Lung (tissue), 12 donors: ENCODE data around the gene LIMCH1. TPM values are rescaled to one million over a fixed set of nuclear protein-coding genes. Genes with fewer than 3 reads are reported as not detected.
A peak's percentile ranks its signal among the peaks of the same experiment; 100 is the strongest.
"Not testable (repeated sequence)": the region's sequence is repeated elsewhere in the genome, so short reads cannot be mapped to it uniquely, and the experiment has no call there.

Experiments used
- ATAC-seq: fragments of 200-7000 bp; cut with Tn5 transposase; one replicate; pipeline ENCODE4 v1.9.1; 2020; ENCODE audit warnings: moderate number of reproducible peaks; ENCODE audit not compliant: insufficient read depth, low FRiP score
- DNase-seq, 3 donors: peaks; one replicate each; pipeline ENCODE4 v3.0.0-alpha.2; 2013 to 2017
- H3K27ac ChIP-seq, 2 donors: one replicate each; pipeline ENCODE4 v1.5.1; 2013; ENCODE audit warnings: mild to moderate bottlenecking in 2 of 2, moderate library complexity in 2 of 2, control low read depth in 1 of 2, inconsistent platforms in 1 of 2, low read depth in 1 of 2, low read length in 1 of 2
- H3K27me3 ChIP-seq, 3 donors: one replicate each; pipeline ENCODE4 v1.5.1; 2013; ENCODE audit warnings: low read length in 2 of 3; ENCODE audit not compliant: control insufficient read depth in 3 of 3, insufficient read depth in 3 of 3
- H3K36me3 ChIP-seq, 4 donors: one replicate each; pipeline ENCODE4 v1.5.1; 2013; ENCODE audit warnings: low read length in 4 of 4, mild to moderate bottlenecking in 1 of 4, moderate library complexity in 1 of 4; ENCODE audit not compliant: control insufficient read depth in 4 of 4, insufficient read depth in 4 of 4
- H3K4me1 ChIP-seq, 5 donors: one replicate each; pipeline ENCODE4 v1.5.1; 2013; ENCODE audit warnings: low read length in 5 of 5, mild to moderate bottlenecking in 2 of 5, moderate library complexity in 1 of 5; ENCODE audit not compliant: control insufficient read depth in 5 of 5, insufficient read depth in 5 of 5
- H3K4me3 ChIP-seq: one replicate; pipeline ENCODE4 v1.5.1; 2013; ENCODE audit warnings: mild to moderate bottlenecking, control low read depth, moderate library complexity
- H3K9ac ChIP-seq, 2 donors: one replicate each; pipeline ENCODE4 v1.5.1; 2013; ENCODE audit warnings: low read length in 2 of 2, control low read depth in 1 of 2; ENCODE audit not compliant: insufficient read depth in 1 of 2
- H3K9me3 ChIP-seq, 4 donors: one replicate each; pipeline ENCODE4 v1.5.1; 2013; ENCODE audit warnings: low read length in 3 of 4, mild to moderate bottlenecking in 1 of 4, moderate library complexity in 1 of 4; ENCODE audit not compliant: control insufficient read depth in 4 of 4, insufficient read depth in 3 of 4
- WGBS, 2 donors: extraction: QIAGEN DNeasy Blood & Tissue Kit; methylation state at CpG; one replicate each; pipeline ENCODE4 v1.1.7; 2013; 5-methylcytosine and 5-hydroxymethylcytosine counted together
- polyA plus RNA-seq, 2 donors: library from polyadenylated mRNA; stranded (reverse); fragments of 200-250 nt; gene quantifications; one replicate each; pipeline ENCODE4 v1.2.1, GENCODE V29; 2013
- total RNA-seq, 2 donors: library from RNA; depleted of rRNA in 1 of 2; stranded (reverse); fragments of >200 nt in 1 of 2; gene quantifications; one replicate each; pipeline ENCODE4 v1.2.1, GENCODE V29; 2014 to 2021
- TF ChIP-seq, protein P1 (sequence below): IDR thresholded peaks from 2 replicates; pipeline ENCODE4 v1.5.1; 2012; ENCODE audit warnings: mild to moderate bottlenecking; ENCODE audit errors: control extremely low read depth, extremely low read depth
- donor health status: control.
- donor health status: control.
- donor health status: Bipolar disorder and iron deficiency.
- donor health status: healthy.
- donor health status: DM: yes; HTN: yes; CAD: no.

The LIMCH1 gene
- total and polyA plus RNA-seq, 4 donors: 43.4 to 299 (median 128) TPM

DNA sequence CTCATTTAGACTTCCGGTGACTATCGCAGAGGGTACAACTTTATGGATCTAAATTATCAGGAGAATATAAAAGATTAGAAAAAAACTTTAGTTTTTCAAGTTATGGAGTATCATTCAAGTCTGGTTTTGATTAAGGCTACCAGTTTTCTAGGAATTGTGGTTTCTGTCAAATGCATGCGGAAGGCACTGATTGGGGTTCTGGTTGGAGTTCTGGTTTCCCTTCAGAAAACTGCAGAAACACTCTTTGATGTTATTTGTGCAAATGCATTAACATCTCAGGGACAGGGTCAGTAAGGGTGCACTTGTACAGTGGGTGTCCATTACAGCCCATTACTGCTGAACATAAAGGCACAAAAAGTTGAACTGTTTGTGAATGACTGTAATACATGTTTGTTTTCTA is 100.2 kb downstream of the LIMCH1 start:
- TF ChIP-seq, protein P1, sequence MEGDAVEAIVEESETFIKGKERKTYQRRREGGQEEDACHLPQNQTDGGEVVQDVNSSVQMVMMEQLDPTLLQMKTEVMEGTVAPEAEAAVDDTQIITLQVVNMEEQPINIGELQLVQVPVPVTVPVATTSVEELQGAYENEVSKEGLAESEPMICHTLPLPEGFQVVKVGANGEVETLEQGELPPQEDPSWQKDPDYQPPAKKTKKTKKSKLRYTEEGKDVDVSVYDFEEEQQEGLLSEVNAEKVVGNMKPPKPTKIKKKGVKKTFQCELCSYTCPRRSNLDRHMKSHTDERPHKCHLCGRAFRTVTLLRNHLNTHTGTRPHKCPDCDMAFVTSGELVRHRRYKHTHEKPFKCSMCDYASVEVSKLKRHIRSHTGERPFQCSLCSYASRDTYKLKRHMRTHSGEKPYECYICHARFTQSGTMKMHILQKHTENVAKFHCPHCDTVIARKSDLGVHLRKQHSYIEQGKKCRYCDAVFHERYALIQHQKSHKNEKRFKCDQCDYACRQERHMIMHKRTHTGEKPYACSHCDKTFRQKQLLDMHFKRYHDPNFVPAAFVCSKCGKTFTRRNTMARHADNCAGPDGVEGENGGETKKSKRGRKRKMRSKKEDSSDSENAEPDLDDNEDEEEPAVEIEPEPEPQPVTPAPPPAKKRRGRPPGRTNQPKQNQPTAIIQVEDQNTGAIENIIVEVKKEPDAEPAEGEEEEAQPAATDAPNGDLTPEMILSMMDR: no peak
- H3K9ac ChIP-seq: no peak overlapping the region
- H3K27me3 ChIP-seq: no peaks in the 10 kb centered on the region
- DNase-seq (peak in 1 of 3 donors; percentile 14), ATAC-seq (no peak)
- H3K36me3 ChIP-seq: peaks cover 0 to 17% (median 5%) of the 10 kb centered on the region in 4 donors
- H3K4me3 ChIP-seq: no peak overlapping the region
- no peak overlapping the region for H3K27ac ChIP-seq
- H3K9me3 ChIP-seq: no peaks in the 10 kb centered on the region
- 95 to 98% methylated on average over 3 of the region's 3 CpGs for WGBS, 2 donors
- peaks cover 2 to 29% (median 9%) of the 10 kb centered on the region in 5 donors for H3K4me1 ChIP-seq

DNA sequence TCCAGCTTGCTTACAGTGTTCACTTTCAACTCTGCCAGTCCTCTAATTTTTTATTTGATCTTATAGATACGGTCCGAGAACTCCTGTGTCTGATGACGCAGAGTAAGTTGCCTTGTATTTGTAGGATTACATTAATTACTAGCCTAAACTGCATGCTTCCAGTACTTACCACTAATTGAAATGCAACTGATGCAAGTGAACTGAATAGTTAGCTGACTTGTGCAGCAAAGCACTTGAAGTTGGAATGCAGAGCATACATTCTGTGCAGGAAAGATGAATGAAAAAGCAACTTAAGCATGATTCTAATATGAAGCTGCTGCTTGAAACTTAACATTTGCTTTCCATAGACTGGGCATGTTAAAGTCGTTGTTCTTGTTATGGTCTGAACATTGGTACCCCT is 100.9 kb downstream of the LIMCH1 start:
- peak in 2 of 3 donors; percentile 47 to 69 for DNase-seq
- H3K27ac ChIP-seq: no peak overlapping the region
- H3K9ac ChIP-seq: no peak overlapping the region
- peaks cover 0 to 11% (median 3%) of the 10 kb centered on the region in 4 donors for H3K36me3 ChIP-seq
- 84 to 85% methylated on average over 4 of the region's 4 CpGs for WGBS, 2 donors
- no peak overlapping the region for H3K4me3 ChIP-seq
- H3K27me3 ChIP-seq: no peaks in the 10 kb centered on the region
- H3K9me3 ChIP-seq: no peaks in the 10 kb centered on the region
- ATAC-seq: no peak
- peaks cover 2 to 36% (median 9%) of the 10 kb centered on the region in 5 donors for H3K4me1 ChIP-seq
- TF ChIP-seq, protein P1: no peak

DNA sequence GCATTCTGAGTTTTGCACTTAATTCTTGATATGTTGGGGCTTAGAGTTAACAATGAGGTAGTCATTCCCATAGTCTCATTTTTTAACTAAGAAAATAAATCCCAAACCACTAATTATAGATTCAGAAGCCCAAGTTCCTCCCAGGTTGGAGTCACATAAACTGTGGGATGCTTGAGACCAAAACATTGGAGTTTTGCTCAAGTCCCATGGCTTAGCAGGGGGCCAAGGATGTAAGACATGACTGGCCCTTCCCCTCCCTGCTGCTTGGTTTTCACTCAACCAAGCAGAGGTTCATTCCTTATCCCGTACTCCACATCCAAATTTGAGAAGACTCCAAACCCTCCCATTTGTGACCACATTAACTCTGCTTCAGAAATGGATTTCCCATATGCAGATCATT is 101.3 kb downstream of the LIMCH1 start:
- TF ChIP-seq, protein P1: no peak
- H3K27ac ChIP-seq: no peak overlapping the region
- DNase-seq (no peak), ATAC-seq (no peak)
- H3K27me3 ChIP-seq: no peaks in the 10 kb centered on the region
- H3K9ac ChIP-seq: no peak overlapping the region
- no peaks in the 10 kb centered on the region for H3K9me3 ChIP-seq
- WGBS, 2 donors: 86 to 100% methylated on average over 1 of the region's 1 CpG
- peaks cover 4 to 38% (median 9%) of the 10 kb centered on the region in 5 donors for H3K4me1 ChIP-seq
- H3K36me3 ChIP-seq: peaks cover 0 to 10% (median 3%) of the 10 kb centered on the region in 4 donors
- no peak overlapping the region for H3K4me3 ChIP-seq

DNA sequence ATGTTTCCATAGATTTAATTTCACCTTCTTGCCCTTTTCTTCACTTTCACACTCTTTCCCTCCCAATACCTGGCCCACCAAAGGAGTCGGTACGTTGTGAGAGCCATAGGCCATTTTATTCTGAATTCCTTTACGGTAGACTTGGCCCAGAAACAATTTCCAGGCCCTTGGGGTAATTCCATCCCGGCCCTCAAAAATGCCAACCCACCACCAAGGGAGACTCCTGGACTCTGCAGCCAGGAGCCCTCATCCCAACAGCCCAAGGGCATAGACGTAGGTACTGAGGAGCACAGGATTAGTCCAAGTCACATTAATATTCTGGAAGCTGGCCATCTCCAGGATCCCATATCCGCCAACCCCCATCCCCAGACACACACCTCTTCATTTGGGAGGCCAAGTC is 102.9 kb downstream of the LIMCH1 start:
- H3K36me3 ChIP-seq: peaks cover 0 to 5% (median 2%) of the 10 kb centered on the region in 4 donors
- H3K27ac ChIP-seq: no peak overlapping the region
- H3K9me3 ChIP-seq: no peaks in the 10 kb centered on the region
- TF ChIP-seq, protein P1: no peak
- H3K9ac ChIP-seq: no peak overlapping the region
- ATAC-seq (no peak), DNase-seq (no peak)
- H3K27me3 ChIP-seq: no peaks in the 10 kb centered on the region
- H3K4me3 ChIP-seq: no peak overlapping the region
- H3K4me1 ChIP-seq: peaks cover 8 to 47% (median 9%) of the 10 kb centered on the region in 5 donors
- WGBS, 2 donors: 89 to 91% methylated on average over 6 of the region's 6 CpGs

DNA sequence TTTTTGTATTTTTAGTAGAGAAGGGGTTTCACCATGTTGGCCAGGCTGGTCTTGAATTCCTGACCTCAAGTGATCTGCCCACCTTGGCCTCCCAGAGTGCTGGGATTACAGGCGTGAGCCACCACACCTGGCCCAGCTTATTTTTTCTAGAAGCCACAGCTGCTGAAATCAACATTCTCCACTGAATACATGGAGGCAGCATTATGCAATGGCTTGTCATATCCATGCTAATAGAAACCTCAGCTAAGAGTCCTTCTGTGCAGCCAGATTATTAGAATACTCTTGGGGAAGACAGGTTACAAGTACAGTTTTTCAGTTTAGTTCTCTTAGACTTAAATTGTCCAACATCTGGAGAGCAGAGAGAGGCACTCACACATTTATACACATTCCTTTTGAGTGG is 104.8 kb downstream of the LIMCH1 start:
- not testable (repeated sequence) for H3K27me3 ChIP-seq, ATAC-seq, H3K9ac ChIP-seq, H3K4me3 ChIP-seq, H3K27ac ChIP-seq, H3K9me3 ChIP-seq
- Histone ChIP-seq H3K4me1 (peaks cover 8 to 47% (median 9%) of the 10 kb centered on the region in 5 donors), H3K36me3 (peaks cover 5 to 17% (median 10%) of the 10 kb centered on the region in 4 donors)
- peak in 2 of 3 donors; percentile 18 to 21 for DNase-seq
- 79 to 95% methylated on average over 1 of the region's 1 CpG for WGBS, 2 donors
